Measurements from ENCODE around the gene MKNK2. TPM values are rescaled to one million over a fixed set of nuclear protein-coding genes. Genes with fewer than 3 reads are reported as not detected.
"Not testable (repeated sequence)": the region's sequence is repeated elsewhere in the genome, so short reads cannot be mapped to it uniquely, and the experiment has no call there.

Gene MKNK2
- total RNA-seq, 3 donors from 2014 or later (not counting 1 experiment from before 2014, with no cell fraction given): 259 to 389 (median 322) TPM

GRCh38 chr19:1991018-1991913 is 59.8 kb downstream of the MKNK2 start:
- no peak overlapping the region for H3K4me3 Mint-ChIP-seq
- no peak for ATAC-seq
- TF ChIP-seq CTCF (IDR thresholded peaks at IDR 0.05): no peak
- no peaks in the 10 kb centered on the region for H3K27me3 Mint-ChIP-seq (ENCODE audit: low read depth in 2 of 2)
- H3K4me3 ChIP-seq (ENCODE audit: low read length): no peak overlapping the region
- H3K9me3 Mint-ChIP-seq: no peaks in the 10 kb centered on the region
- H3K36me3 ChIP-seq (ENCODE audit: control insufficient read depth, insufficient read depth, low read length): peaks cover 37% of the 10 kb centered on the region
- intact Hi-C loops (cut with micrococcal nuclease): no loop called here
- H3K4me1 Mint-ChIP-seq: no peaks in the 10 kb centered on the region
- no peaks in the 10 kb centered on the region for H3K36me3 Mint-ChIP-seq
- H3K27ac Mint-ChIP-seq: no peak overlapping the region
- H3K9me3 ChIP-seq (ENCODE audit: control insufficient read depth, insufficient read depth, low read length): no peaks in the 10 kb centered on the region
- H3K27me3 ChIP-seq (ENCODE audit: control insufficient read depth, insufficient read depth, low read length): no peaks in the 10 kb centered on the region
- H3K27ac ChIP-seq (ENCODE audit: low read length): no peak overlapping the region
- no peaks in the 10 kb centered on the region for H3K4me1 ChIP-seq (ENCODE audit: control insufficient read depth, insufficient read depth, low read length)
- WGBS (ENCODE audit: insufficient coverage): 92% methylated on average over 30 of the region's 30 CpGs
- DNase-seq: no peak

GRCh38 chr19:1990230-1991017 is 60.6 kb downstream of the MKNK2 start:
- no peak for ATAC-seq
- Mint-ChIP-seq H3K36me3 (no peaks in the 10 kb centered on the region), H3K27ac (no peak overlapping the region), H3K4me3 (no peak overlapping the region), H3K27me3 (ENCODE audit: low read depth in 2 of 2) (no peaks in the 10 kb centered on the region), H3K9me3 (no peaks in the 10 kb centered on the region), H3K4me1 (no peaks in the 10 kb centered on the region)
- Histone ChIP-seq H3K27me3 (ENCODE audit: control insufficient read depth, insufficient read depth, low read length) (no peaks in the 10 kb centered on the region), H3K4me3 (ENCODE audit: low read length) (no peak overlapping the region), H3K9me3 (ENCODE audit: control insufficient read depth, insufficient read depth, low read length) (no peaks in the 10 kb centered on the region), H3K36me3 (ENCODE audit: control insufficient read depth, insufficient read depth, low read length) (peaks cover 41% of the 10 kb centered on the region), H3K27ac (ENCODE audit: low read length) (no peak overlapping the region), H3K4me1 (ENCODE audit: control insufficient read depth, insufficient read depth, low read length) (no peaks in the 10 kb centered on the region)
- TF ChIP-seq CTCF (IDR thresholded peaks at IDR 0.05): no peak
- intact Hi-C loops (cut with micrococcal nuclease): no loop called here
- 94% methylated on average over 33 of the region's 34 CpGs for WGBS (ENCODE audit: insufficient coverage)
- no peak for DNase-seq

- H3K27me3 Mint-ChIP-seq (ENCODE audit: low read depth in 2 of 2): no peaks in the 10 kb centered on the region
- Histone ChIP-seq H3K9me3 (ENCODE audit: control insufficient read depth, insufficient read depth, low read length) (no peaks in the 10 kb centered on the region), H3K36me3 (ENCODE audit: control insufficient read depth, insufficient read depth, low read length) (peaks cover 44% of the 10 kb centered on the region), H3K27me3 (ENCODE audit: control insufficient read depth, insufficient read depth, low read length) (no peaks in the 10 kb centered on the region), H3K4me1 (ENCODE audit: control insufficient read depth, insufficient read depth, low read length) (no peaks in the 10 kb centered on the region), H3K4me3 (ENCODE audit: low read length) (no peak overlapping the region), H3K27ac (ENCODE audit: low read length) (no peak overlapping the region)
- H3K9me3 Mint-ChIP-seq: no peaks in the 10 kb centered on the region
- H3K27ac Mint-ChIP-seq: no peak overlapping the region
- no peaks in the 10 kb centered on the region for H3K36me3 Mint-ChIP-seq
- no peaks in the 10 kb centered on the region for H3K4me1 Mint-ChIP-seq
- intact Hi-C loops (cut with micrococcal nuclease): no loop called here
- 95% methylated on average over 40 of the region's 40 CpGs for WGBS (ENCODE audit: insufficient coverage)
- ATAC-seq (no peak), DNase-seq (no peak)
- H3K4me3 Mint-ChIP-seq: no peak overlapping the region
- no peak for TF ChIP-seq CTCF (IDR thresholded peaks at IDR 0.05)
Measured at GRCh38 chr19:1989513-1990229, 61.4 kb downstream of the MKNK2 start.

GRCh38 chr19:1988464-1988863 is 62.6 kb downstream of the MKNK2 start:
- H3K36me3 Mint-ChIP-seq; intact Hi-C loops (cut with micrococcal nuclease): not testable (repeated sequence)

More at GRCh38 chr19:1988464-1988863, 62.6 kb downstream of the MKNK2 start:
- H3K27me3 Mint-ChIP-seq (ENCODE audit: low read depth in 2 of 2); H3K4me1 ChIP-seq (ENCODE audit: control insufficient read depth, insufficient read depth, low read length); H3K9me3 Mint-ChIP-seq; DNase-seq; H3K4me3 ChIP-seq (ENCODE audit: low read length); H3K27ac ChIP-seq (ENCODE audit: low read length); H3K27ac Mint-ChIP-seq; H3K4me1 Mint-ChIP-seq; ATAC-seq; H3K9me3 ChIP-seq (ENCODE audit: control insufficient read depth, insufficient read depth, low read length); H3K27me3 ChIP-seq (ENCODE audit: control insufficient read depth, insufficient read depth, low read length); H3K4me3 Mint-ChIP-seq: not testable (repeated sequence)
- WGBS (ENCODE audit: insufficient coverage): 96% methylated on average over 10 of the region's 10 CpGs
- peaks cover 44% of the 10 kb centered on the region for H3K36me3 ChIP-seq (ENCODE audit: control insufficient read depth, insufficient read depth, low read length)
